Hindlimb muscle (tissue), 1 donor: Measurements from ENCODE around the gene DGKG. TPM values are rescaled to one million over a fixed set of nuclear protein-coding genes. Genes with fewer than 3 reads are reported as not detected.

Experiments
- DNase-seq: peaks from one replicate; pipeline ENCODE4 v3.0.0-alpha.2; 2013
- polyA plus RNA-seq: library from polyadenylated mRNA; unstranded; fragments of 120-200 nt; gene quantifications from one replicate; pipeline ENCODE4 v1.2.1, GENCODE V29; 2013; ENCODE audit not compliant: insufficient read length

DGKG gene
- 0.89 TPM for polyA plus RNA-seq

DNA sequence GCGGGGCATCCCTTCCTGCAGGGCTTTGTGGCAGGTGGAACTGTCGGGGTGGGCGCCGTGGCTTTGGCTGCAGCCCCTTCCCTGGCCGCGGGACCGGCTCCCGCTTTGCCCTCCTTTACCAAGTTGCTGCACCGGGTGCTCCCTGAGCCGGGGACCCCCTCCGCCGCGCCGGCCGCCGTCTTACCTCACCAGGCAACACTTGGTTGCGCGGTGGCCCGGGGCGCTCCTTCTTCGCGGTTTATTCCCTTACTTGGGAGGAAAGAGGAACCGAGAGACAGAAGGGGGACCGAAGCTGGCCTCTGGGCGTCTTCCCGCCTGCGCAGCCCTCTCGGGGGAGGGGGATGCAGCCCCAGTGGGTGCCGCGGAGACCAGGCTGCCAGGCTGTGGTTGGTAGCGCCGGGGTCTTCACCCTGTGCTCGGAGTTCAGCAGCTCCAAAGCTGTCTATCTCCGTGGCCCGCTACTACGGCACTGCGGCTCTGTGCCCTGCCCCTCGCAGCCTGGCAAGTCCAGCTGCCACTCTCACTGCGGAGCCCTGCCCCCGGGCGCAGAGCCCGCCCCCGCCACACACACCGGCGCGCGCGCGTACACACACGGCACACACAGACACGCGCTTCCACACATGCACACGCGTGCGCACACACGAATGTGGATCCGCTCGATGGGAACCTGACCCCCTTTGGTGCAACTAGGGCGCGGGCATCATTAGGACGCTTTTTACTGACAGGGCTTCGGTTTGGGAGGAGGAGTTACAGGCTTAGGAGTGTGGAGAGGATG is at the start of gene DGKG:
Gene DGKG, minus strand, starts transcription at position 473 of the 775 bp plus-strand sequence. CDS start 41,775 bp downstream, outside the sequence.
- peak; percentile 19 for DNase-seq

DNA sequence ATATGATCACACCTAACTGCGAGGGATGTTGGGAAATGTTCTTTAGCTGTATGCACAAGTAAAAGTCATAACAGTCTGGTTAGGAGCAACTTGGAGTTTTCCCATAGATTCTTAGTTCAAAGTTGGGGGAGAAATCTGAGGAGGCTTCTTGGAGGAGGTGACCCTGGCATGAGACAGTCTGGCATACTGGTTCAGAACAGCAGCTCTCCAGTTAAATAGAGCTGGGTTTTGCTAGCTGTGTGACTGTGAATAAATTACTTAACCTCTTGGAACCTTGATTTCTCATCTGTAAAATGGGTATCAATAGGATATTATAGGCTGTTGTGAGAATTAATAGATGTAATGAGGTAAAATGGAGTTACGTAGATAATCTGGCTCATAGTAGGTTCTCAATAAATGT is 49.1 kb upstream of the DGKG start:
- no peak for DNase-seq

DNA sequence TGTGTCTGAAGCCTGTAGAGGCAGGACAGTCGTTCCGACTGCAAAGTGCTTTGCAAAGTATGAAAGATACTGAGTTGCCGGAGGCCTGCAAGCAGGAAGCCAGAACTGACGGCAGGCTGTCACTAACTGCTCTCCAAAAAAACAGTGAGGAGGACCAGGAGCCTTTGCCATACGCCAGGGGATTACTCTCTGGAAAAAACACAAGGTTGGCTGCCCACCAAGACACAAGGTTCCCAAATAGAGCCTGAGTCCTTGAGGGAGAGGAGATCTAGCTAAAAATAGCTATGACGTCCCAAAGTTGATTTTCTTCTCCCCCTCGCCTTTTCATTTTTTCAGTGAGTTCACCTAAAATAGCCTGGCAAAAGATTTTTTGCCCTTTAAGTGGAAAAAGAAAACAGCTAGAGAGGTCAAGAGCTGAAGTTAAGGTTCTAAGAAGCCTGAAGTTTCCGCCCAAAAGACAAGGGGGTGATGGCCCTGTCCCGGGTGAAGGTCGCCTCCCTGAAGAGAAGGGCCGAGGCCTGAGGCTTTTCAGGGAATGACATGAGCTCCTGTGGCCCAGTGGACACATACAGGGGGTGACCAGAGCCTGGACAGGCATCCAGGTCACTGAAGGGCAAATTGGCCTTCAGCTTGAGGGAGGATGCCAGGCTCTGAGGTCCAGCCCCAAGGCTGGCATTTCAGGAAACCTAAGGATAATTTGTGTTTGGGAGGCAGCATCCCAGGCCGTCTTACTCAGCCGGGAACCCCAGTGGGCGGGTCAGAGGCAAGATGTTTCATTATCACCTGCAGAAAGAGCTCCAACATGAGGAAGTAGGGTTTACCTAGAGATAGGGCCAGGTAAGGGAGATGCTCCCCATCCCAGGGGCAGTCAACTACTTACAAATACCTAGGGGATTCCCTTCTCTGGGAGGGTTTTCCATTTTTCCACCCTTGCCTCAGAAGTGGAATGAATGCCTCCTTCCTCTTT is 44.9 kb upstream of the DGKG start:
- DNase-seq = peak; percentile 15

DNA sequence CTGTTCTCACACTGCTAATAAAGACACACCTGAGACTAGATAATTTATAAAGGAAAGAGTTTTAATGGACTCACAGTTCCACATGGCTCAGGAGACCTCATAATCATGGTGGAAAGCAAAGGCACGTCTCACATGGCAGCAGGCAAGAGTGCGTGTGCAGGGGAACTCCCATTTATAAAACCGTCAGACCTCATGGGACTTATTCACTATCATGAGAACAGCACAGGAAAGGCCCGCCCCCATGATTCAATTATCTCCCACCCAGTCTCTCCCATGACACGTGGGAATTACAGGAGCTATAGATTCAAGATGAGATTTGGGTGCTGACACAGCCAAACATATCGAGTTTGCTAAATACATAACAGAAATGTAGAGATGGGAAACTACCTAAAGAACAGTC is 39.5 kb upstream of the DGKG start:
- no peak for DNase-seq

DNA sequence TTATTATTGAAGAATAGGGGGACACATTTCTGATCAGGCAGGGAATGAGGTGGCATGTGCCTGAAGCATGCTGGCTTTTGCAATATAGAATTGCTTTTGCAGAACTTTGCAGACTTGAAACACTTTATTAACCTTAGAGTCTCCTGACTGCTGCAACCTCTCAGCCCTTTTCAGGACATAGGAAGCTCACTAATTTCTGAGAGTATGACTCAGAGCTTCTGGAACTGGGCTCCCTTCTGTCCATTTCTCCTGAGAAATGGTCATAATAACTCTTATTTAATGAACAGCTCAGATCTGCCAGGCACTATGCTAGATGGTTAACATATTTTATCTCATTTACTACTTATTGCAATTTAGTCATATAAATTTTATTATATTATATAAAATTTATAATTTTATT is 38.6 kb upstream of the DGKG start:
- DNase-seq = no peak

DNA sequence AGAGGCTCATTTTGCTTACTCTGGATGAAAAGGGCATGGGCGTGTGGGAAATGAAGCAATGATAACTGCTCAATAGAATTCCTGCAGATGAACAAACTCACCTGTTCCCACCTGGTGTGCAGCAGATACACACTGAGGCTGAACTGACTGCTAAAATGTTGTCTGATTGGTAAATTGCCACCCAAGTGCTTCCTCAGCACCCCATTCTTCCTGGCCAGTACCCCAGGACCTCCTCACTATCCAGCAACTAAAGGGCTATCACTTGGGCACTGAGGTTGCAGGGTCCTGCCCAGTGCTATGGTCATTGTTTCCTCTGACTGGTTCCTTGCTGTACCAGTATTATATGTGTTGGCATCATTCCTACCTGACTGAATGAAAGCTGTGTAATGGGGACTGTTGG is 38.0 kb upstream of the DGKG start:
- DNase-seq = no peak

DNA sequence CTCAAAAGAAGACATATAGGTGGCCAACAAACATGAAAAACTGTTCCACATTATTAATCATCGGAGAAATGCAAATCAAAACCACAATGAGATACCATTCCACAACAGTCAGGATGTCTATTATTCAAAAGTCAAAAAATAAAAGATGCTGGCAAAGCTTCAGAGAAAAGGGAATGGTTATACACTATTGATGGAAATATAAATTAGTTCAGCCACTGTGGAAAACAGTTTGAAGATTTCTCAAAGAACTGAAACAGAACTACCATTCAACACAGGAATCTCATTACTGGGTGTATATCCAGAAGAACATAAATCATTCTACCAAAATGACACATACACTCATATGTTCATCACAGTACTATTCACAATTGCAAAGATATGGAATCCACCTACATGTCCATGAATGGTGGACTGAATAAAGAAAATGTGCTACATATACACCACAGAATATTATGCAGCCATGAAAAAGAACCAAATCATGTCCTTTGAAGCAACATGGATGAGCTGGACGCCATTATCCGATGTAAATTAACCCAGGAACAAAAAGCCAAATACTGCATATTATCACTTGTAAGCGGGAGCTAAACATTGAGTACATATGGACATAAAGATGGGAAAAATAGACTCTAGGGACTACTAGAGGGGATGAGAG is 32.7 kb upstream of the DGKG start:
- no peak for DNase-seq

DNA sequence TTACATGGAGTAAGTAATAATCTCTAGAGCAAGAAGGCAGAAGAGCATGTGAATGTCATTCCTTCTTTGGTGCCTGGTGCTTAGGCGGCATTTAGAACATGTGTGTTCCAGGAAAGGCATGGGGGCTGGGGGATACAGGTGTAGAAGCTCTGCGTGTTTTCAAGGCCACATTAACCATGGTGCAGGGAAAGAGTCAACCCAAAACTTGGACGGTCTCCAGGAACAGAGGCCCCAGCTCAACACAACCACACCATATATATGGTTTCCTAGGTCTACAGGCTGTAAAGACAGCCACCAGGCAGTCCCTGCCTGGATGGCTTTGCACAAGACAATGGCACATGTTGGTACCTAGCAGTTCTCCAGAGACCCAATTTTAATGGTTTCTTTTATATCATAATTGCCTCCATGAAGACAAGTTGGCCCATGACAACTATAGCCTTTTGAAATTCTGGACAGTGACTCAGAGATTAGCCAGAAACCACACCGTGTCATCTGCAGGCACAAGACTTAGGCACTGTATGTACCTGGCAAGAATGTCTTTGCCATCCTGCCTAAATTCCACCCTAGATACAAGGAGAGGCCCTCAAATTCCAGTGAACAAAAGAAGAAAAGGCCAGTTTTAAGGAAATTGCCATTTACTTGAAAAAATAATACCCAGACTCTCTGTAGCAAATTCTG is 25.0 kb upstream of the DGKG start:
- DNase-seq = no peak

DNA sequence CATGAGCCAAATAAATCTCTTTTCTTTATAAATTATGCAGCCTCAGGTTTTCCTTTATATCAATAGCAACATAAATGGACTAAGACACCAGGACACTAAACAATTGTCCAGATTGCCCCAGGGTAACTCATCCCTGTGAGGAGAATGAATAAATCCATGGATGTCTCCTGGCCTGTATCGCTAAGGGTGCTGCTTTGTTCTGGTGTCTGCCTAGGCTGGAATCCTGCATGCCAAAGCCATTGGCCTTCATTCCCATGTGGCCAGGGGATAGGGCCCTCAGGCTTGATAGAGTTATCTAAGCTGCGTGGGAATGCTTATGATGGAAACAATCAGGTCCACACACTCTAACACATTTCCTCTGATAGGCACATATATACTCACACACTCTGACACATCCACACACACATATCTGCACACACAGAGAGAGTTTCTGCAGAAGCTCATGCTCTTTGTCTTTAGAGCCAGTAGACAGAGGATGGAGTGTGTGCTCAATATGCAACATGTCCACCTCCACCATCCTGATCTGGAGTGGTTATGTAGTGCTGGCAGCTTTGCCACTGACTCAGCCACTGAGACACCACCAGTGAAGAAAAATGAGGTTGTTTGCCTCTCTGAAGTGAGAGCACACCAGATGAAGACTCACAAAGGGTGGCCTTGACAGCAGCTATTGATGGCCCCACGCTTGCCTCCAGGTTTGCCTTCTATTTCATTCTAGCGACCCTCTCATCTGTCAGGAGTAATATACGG is 24.0 kb upstream of the DGKG start:
- DNase-seq = no peak

DNA sequence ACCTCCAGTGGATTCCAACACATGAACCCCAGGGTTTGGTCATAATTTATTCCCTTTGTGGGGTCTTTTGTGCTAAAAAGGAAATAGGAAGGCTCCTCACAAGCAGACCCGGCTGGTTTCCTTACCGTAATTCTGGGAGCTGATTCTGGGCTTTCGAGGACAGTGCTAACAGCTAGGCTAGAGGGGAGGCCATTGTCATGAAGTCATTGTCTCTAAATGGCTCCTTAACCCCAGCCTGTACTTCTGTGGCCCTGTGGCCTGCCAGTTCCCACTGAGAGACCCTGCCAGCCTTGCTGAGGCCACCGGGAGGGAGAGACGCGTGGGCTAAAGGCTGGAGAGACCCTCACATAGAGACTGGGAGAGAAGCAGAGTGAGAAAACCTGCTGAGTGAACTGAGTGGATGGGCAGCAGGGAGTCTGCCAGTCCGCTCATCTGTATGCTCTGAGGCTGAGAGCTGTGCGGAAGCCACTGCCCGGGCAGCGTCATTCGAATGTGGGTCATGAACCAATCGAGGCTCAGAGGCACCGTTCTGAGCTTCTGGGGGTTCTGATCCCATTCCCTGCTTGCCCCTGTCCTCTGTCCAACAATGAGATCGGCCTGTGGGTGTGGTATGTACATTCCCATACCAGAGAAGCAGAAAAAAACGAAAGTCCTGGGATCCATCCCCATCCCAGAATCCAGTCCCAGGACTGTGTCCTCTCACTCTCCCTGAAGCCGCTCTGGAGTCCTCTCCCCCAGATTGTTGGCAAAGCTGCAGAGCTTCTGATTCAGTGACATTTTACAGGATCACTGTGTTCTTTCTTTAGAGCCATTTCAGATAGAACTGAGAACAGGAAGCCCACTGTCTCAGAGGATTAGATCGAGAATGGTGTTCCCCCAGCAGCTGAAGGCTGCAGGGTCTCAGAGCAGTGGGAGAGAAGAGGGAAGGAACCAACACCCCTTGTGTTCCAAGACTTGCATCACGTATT is 21.3 kb upstream of the DGKG start:
- DNase-seq = no peak

DNA sequence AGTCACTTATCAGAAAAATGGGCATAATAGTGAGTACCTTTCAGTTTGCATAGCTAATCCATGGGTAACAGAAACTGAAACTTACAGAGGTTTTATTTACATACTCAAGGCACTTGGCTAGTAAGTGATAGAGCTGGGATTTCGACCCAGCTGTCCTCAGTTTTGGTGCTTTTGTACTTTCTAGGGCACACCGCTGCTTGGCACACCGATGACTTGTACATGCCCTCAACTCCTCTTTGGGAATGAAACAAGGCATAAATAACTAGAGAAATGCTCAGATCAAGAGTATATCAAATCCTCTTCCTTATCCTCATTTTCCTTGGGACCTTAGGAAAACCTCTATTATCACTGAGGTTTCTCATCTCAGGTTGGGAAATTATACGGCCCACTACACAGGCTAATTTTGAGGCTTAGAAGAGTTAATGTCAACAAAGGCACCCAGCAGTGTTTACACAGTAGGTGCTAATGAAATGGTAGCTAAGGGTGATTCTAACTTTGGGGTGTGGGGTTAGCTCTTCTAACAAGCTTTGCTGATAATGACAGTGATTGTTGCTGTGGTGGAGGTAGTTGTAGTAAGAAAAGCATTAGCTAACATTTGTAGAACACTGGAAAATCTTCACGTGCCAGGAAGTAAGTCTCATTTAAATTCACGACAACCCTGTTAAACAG is 20.3 kb upstream of the DGKG start:
- DNase-seq = no peak

DNA sequence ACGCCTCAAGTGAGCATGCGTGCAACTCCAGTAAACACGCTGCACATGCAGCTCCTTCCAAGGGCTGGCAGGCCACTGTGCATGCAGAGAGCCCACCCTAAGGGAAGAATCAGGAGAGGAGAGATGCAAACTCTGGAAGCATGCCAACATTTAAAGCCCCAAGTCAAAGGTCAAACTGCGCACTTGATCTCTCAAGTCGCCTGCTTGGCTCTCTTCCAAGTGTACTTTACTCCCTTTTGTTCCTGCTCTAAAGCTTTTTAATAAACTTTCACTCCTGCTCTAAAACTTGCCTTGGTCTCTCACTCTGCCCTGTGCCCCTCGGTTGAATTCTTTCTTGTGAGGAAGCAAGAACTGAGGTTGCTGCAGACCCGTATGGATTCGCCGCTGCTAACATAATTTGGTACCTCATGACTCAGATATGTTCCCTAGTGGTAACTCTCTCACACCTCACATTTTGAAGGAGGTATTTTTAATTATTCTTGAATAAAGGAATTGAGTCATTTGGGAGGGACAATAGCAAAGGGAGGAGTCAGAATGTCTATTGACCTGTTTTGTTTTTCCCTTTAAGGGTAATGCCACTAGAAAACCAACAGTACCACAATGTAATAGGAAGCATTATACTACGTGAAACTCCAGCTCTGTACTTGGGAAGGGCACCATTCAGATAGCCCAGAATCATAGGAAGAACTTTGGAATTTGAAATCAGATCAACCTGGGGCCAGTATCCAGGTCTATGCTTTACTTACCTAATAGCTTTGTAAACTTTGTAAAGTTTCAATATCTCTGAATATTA is 19.6 kb upstream of the DGKG start:
- DNase-seq = no peak

DNA sequence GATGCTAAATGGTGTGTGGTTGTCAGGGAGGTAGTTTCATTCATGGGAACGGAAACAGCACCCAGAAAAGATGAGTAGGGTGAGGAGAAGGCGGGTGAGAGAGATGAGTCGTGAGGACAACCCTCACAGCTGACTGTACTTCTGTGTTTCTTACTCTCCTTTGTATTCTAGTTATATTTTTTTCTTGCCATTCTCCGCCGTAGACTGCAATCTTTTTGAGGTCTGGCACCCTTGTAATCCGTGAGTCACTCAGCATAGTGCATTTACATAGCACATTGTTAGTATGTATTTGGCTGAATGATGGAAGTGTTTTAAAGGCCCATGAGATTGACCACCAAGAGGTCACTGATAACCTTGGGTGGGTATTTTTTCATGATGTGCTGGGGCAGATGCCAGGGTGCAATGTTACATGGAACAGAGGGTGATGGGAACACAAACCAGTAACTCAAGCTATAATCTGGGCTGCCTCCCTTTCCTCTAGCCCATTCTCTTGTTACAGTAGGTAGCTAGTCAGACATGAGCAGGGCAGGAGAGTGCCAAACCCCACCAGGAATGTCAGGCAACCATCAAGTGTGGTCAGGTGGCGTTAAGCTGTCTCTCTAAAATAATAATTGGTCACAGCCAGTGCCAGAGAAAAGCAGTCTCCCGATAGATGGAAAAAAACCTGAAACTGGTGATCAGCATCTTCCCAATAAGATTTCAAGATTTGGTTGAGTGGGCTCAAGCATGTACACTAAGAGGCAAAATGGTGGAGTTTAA is 18.8 kb upstream of the DGKG start:
- no peak for DNase-seq

DNA sequence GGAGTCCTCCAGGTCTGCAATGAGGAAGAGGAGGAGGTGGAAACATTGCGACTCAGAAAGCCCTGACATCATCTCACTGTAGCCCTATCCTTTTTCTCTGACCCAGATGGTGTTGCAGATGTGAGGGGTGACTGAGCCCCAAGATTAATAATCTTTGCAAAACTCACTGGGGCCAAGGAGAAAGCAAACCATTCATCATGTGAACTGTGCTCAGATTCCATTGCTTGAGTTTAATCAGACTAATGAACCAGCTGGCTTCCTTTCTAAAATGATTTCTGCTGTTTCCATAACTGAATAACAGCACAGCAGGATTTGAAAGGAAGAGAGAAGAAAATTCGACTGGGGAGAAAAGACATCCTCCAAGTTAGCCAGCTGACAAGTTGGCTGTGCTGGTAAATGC is 13.4 kb upstream of the DGKG start:
- no peak for DNase-seq

DNA sequence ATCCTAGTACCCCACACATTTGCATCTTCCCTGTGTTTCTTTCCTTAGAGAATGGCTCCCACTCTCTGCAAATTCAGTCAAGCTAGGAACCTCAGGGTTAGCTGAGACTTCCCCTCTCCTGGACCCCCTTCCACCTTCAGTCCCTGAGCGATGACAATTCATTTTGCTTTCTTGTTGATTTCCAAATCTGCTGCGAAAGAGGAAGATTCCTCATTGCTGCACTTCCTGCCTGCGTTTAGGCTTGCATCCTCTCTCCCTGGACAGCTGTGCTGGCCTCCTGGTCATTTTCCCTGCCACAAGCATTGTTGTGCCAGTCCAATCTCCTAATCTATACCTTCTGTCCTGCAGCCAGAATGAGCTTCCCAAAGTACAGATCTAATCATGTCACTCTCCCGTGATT is 12.3 kb upstream of the DGKG start:
- no peak for DNase-seq

DNA sequence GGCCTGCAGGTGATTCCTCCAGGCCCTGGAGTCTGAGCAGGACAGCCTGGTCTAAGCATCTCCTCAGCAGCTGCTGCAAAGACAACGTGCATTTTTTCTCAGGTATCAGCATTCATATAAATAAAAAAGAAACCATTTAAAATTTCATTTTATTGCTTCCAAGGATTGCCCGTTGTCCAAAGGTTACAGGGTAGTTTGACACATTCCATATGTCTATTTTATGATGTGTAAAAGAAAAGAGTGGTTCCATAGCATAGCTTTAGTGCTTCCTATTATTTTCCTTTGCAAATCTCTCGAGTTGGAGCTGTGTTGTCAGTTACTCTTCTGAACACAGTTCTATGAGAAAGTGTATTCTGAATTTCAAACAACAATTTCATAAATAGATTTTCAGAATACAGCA is 7.2 kb upstream of the DGKG start:
- no peak for DNase-seq

DNA sequence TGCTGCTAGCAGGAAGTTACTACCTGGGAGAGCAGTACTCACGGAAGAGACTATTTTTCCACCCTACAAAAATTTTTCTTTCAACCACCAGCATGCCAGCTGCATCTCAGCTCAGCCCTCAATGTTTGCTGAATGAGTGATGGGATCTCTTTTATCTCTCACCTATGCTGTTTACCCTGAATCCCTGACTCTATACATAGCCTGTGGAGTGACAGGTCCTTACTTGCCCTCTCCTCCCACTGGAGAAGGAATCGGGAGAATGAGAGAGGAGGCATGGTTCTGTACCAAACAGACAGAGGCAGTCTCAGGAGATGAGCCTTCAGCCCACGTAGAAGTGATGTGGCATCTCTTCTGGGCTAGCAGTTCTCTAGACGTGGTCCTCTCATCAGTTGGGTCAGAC is 6.7 kb upstream of the DGKG start:
- no peak for DNase-seq

DNA sequence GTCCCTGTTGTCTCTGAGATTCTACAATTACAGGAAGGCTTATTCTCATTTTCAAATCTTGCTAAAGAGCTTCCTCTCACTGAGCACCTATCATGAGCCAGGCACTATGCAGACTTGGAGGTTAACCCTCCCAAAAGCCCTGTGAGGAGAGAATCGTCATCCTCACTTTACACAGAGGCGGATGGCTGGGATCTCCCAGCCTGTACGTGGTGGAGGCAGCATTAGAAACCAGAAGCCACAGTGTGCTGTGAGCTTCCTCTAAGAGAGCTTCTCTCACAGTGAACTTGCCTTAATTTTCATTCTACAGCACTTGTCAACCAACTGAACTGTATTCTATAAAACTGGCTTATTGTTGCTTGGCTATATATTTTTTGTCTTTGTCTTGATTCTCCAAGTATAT is 6.1 kb upstream of the DGKG start:
- no peak for DNase-seq
